Lung microvascular endothelial cell (primary cell): Measurements from ENCODE around the gene VWA2. TPM values are rescaled to one million over a fixed set of nuclear protein-coding genes. Genes with fewer than 3 reads are reported as not detected.

Experiments
- DNase-seq, 2 donors: peaks; one replicate each; pipeline versions ENCODE4 v3.0.0 to v3.0.0-alpha.2; 2010; ENCODE audit warnings: low read depth in 2 of 2
- total RNA-seq: library from RNA; depleted of rRNA; stranded (reverse); fragments of >200 nt; gene quantifications from 2 replicates; pipeline ENCODE4 v1.2.1, GENCODE V29; 2014

The VWA2 gene
- total RNA-seq, 1 donor from 2014 or later, result not detected

DNA sequence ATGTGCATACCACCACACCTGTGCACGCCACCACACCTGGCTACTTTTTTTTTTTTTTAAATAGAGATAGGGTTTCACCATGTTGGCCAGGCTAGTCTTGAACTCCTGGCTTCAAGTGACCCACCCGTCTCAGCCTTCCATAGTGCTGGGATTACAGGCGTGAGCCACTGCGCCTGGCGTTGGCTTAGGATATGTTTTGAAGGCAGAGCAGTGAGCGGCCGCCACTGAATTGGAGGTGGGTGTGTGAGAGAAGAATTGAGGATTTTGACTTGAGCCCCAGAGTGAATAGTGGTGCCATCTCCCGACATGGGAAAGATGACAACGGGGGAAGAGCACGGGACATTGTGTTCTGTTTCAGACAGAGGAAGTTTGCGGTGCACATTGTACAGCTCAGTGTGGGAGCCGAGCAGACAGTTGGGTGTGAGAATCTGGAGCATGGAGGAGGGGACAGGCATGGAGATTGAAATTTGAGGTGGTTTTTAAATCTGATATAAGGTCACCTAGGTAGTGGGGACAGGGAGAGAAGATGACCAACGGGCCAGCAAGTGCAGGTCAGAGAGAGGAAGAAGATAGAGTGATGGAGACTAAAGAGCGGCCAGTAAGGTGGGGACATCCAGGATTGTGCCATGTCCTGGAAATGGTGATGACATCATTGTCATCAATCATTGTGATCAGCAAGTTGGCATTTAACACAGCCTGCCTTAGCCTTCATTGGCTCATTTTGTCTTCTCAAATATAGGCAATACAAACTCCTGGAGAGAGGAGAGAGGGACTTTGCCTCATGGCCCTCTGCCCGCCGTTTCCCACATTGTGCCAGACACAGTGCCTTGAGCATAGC is 35.8 kb downstream of the VWA2 start:
- no peak for DNase-seq

DNA sequence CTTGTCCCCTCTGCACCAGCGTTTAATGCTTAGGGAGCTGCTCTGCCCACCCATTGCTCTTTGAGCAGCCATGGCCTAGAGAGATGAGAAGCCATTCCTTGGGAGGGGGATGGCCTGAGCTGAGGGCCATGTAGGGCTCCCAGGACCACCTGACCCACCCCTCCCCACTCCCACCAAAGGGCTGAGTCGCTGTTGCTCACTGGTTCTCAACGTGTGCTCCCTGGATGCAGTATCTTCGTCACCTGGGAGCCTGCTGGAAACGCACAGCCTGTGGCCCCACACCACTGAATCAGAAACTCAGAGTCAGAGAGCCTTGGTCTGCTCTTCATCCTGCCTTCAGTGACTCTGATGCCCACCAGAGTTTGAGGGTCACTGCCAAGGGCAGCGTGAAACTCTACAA is 37.0 kb downstream of the VWA2 start:
- no peak for DNase-seq

DNA sequence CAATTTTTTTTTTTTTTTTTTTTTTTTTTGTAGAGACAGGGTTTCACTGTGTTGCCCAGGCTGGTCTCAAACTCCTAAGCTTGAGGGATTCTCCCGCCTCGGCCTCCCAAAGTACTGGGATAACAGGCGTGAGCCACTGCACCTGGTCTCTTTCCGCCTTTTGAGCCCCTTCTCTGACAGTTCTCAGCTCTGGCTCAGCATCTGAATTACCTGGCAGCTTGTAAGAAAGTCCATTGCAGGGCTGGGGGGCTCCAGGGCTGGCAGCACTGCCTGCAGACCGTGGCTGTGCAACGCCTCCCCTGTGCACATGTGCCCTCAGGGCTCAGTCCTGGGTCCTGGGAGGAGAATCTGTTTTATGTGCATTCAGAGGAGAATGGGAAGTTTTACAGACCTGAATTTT is 37.6 kb downstream of the VWA2 start:
- DNase-seq, result no peak

DNA sequence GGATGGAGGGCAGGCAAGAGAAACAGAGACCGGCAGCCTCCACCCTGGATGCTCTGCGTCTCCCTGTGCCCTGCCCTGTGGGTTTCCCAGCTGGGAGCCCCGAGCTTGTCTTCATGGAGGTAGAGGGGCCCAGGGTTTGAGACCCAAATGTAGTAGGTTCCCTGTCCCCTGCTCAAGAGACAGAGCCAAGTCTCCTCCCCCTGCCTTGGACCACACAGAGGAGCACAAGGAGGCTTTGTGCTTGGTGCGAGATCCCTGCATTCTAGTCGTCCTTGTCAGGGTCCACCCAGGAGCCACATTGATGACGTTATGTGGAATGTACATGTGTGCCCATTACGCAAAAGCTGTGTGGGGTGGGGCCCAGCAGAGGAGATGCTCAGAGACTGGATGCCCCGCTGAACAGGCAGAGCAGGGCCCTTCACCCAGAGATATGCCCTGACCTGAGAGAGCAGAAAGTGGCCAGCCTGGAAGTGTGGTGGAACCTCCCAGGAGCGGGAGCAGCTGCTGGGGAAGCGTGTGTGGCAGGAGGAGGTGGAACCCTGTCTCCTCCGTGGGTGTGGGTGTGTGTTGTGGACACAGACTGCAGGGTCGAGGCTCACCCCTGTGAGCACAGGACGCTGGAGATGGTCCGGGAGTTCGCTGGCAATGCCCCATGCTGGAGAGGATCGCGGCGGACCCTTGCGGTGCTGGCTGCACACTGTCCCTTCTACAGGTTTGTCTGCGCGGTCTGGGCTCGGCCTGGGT is 39.3 kb downstream of the VWA2 start:
- DNase-seq, result no peak

DNA sequence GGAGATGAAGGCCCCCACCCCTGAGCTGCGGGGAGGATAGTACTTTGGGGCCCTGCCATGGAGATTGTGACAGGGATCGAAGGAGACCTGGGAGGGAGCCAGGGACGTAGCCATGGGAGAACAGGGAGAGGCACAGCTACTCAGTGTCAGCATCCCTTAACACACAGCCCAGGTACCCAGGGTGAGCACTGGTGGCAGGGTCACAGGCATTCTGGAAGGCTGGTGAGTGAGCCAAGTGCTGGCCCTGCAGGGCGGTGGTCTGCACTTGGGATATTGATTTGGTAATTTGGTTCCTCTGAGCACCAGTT is 39.8 kb downstream of the VWA2 start:
- DNase-seq, result no peak

DNA sequence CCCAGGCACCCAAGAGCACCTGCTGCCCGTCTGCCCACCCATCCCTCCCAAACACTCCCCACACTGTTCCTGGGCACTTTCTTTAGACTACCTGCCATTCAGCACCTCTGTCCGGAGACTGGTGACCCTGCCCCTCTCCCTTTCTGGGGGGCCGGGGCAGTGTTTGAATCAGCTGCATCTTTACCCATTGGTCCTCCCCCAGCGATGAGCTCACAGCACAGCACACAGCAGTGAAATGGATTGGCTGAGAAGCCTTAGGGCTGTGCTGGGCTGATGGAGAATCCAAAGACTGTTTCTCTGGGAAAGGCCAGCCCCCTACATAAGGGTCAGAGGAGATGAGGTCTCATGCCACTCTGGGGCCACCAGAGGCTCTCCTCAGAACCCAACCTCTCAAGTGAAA is 40.2 kb downstream of the VWA2 start:
- no peak for DNase-seq

DNA sequence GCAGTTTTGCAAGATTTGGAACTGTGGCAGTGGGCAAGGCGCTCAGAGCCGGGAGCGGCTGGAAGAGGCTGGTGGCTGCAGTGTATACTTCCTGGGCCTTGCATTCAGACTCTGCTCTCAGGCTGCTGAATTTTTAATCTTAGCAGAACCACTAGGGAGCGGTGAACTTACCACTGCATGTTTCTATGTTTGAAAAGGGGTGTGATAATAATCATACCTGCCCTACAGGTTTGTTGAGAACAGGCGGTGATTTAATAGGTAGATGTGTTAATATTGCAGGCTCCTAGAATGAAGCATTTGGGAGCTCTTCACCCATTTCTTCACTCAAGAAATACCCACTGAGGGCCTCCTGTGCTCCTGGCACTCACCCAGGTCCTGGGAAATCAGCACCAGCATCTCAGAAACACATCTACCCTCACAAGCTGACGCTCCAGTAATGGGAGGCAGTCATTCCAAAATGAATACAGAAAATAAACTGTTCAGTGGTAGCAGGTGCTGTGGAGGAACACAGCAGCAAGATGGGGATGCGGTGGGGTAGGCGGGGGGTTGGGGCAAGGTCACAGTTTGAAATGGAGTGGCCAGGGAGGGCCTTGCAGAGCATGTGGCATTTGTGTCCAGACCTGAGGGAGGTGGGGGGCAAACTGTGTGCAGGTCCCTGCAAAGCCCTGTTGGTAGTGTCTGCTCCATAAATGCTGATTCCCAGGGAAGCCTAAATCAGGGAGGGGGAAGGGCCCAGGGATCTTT is 41.0 kb downstream of the VWA2 start:
- DNase-seq, result no peak

DNA sequence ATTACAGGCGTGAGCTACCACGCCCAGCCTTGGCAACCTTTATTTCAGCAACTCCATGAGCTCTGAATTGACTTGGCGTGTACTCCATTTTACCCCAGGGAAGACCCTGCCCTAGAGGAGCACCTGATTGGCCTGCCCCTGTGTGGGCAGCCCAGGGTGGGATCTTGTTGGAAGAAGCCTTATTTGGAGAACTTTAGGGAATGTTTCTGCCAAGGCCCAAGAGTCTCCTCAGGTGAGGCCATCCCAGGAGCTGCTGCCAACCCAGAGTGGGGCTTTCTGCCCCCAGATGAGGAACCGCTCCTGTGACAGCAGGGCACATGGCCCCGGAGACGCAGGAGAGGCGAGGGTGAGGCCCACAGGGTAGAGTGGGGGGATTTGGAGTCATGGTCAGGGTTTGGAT is 42.0 kb downstream of the VWA2 start:
- DNase-seq, result no peak

DNA sequence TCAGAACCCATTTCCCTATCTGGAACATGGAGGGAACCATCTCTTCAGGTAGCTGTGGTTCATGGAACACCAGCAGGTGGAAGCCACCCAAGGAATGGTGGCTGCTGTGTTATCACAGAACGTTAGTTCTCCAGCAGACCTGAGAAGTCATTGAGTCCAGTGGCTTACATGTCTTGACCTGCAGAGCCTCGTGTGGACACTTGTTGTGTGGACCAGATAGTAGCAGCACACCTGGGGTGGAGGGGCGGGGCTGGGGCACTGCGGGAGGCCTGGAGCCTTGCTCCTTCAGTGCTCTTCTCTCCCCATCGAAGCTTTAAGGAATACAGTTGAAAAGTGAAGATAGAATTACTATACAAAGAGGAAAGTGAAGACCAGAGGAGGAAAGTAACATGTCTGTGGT is 42.4 kb downstream of the VWA2 start:
- DNase-seq, result no peak

DNA sequence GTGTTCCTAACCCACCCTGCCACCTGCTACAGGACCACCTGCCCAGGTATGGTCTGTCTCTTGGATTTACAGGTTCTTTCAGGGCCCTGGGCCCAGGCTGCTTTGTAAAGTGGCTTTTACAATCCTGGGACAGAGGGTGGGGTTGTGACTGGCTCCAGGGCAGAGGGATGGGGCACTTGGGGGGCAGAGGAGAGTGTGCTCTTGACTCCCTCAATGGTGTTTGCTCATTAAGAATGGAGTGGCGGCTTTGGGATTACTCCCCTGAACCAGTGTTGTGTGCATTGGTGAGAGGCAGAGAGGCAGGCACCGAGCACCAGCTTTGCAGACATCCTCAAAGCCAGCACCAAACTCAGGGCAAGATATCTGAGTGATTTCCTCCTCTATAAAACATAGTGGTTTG is 43.5 kb downstream of the VWA2 start:
- no peak for DNase-seq

DNA sequence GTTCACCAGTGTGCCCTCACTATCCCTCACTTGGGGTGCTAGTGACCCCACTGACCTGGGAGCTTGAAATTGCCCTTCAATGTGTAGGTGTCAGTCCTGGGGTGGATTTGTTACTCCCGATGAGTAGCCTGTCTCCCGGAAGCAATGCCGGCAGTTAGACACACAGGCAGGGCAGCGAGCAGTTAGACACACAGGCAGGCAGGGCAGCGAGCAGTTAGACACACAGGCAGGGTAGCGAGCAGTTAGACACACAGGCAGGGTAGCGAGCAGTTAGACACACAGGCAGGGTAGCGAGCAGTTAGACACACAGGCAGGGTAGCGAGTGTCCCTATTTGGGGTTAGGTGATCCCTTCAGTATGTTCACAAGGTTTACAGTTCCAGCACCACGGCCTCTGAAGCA is 44.0 kb downstream of the VWA2 start:
- DNase-seq, result no peak

DNA sequence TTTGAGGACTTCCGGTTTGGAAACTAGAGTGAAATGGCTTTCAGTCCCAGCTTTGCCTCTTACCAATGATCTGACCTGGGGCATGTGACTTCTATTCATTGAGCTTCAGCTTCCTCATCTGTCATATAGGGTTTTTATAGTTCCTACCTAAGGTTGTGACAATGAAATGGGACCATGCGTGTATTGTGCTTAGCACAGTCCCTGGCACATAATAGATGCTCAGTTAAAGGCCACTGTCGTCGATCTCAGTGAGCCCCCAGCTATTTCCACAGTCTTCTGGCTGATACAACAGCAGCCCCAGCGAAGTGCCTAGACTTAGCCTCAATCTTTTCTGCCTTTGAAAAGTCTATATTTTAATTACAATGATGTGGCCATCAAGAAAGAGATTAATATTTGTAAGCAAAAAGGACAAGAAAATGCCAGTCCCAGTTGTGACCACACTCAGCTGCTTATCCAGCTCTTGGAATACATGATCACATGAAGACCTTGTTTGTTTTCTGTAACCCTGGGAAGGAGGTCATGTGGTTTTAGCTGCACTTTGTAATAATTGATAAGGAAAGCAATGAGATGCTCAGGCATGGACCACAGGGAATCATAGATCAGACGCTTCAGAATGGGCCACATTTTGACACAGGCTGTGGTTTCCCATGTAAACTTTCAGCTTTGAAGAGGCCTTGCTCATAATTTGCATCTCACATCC is 44.6 kb downstream of the VWA2 start:
- DNase-seq, result no peak

DNA sequence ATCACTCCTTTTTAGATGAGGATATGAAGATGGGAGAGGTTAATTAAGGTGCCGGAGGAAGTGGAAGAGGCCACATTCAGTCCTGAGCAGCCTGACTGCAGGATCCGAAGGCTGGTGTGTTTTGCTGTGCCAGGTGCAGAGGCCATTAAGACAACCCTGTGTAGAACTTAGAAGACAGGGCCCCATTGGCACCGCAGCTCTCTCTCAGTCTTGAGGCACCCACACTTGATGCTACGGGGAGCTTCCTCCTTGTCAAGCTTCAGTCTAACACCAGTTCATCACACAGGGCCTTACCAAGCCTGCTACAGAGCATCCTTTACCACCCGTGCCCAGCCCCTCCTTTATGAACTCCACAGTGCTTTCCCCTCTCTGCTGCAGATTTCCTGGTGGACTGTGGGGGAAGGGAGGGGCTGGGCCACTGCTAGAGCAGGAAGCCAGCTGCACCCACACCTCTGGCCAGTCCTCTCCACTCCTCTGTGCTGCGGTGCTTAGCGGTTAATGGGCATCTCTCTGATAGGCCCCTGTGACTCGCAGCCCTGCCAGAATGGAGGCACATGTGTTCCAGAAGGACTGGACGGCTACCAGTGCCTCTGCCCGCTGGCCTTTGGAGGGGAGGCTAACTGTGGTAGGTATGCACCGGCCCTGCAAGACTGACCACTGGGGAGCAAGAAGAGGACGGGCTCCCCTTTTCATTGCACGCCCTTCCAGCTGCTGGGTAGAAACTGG is 45.5 kb downstream of the VWA2 start:
- DNase-seq, result no peak

DNA sequence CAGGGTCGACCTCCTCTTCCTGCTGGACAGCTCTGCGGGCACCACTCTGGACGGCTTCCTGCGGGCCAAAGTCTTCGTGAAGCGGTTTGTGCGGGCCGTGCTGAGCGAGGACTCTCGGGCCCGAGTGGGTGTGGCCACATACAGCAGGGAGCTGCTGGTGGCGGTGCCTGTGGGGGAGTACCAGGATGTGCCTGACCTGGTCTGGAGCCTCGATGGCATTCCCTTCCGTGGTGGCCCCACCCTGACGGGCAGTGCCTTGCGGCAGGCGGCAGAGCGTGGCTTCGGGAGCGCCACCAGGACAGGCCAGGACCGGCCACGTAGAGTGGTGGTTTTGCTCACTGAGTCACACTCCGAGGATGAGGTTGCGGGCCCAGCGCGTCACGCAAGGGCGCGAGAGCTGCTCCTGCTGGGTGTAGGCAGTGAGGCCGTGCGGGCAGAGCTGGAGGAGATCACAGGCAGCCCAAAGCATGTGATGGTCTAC is 46.9 kb downstream of the VWA2 start:
- DNase-seq, result no peak

DNA sequence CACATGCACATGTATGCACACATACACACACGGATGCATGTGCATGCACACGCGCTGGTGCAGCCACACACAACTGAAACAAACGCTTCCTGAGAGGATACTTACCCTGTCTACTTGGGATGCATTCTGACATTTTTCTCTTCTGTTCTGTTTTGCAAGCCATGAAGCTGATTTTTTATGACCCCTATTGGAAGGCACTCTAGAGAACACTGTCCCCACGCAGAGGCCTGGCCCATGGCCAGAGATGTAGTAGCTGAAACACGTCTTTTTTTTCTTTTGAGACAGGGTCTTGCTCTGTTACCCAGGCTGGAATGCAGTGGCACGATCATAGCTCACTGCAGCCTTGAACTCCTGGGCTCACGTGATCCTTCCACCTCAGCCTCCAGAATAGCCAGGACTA is 47.9 kb downstream of the VWA2 start:
- DNase-seq, result no peak

DNA sequence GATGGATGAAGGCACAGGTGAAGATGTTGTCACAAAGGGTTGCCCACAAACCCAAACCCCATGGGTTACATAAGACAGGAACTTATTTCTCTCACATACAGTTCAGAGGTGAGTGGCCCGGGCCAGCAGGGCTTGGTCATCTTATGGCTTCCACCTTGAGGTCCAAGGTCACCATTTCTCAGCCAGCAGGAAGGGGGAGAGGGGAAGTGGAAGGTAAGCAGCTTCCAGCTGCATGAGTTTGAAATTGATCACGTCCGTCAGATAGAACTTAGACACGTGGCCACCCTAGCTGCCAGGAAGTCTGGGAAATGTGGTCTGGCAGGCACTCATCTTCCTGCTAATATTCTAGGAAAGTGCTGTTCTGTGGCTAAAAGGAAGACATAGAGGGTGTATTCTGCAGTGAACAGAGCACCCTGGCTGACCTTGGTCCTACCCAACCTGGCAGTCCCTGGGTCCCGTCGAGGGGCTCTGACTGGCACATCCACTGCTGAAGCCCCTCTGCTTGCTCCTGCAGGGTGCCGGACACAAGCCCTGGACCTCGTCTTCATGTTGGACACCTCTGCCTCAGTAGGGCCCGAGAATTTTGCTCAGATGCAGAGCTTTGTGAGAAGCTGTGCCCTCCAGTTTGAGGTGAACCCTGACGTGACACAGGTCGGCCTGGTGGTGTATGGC is 49.5 kb downstream of the VWA2 start:
- peak in 1 of 2 donors; percentile 27 for DNase-seq

DNA sequence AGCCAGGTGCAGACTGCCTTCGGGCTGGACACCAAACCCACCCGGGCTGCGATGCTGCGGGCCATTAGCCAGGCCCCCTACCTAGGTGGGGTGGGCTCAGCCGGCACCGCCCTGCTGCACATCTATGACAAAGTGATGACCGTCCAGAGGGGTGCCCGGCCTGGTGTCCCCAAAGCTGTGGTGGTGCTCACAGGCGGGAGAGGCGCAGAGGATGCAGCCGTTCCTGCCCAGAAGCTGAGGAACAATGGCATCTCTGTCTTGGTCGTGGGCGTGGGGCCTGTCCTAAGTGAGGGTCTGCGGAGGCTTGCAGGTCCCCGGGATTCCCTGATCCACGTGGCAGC is 50.0 kb downstream of the VWA2 start:
- DNase-seq, result no peak

DNA sequence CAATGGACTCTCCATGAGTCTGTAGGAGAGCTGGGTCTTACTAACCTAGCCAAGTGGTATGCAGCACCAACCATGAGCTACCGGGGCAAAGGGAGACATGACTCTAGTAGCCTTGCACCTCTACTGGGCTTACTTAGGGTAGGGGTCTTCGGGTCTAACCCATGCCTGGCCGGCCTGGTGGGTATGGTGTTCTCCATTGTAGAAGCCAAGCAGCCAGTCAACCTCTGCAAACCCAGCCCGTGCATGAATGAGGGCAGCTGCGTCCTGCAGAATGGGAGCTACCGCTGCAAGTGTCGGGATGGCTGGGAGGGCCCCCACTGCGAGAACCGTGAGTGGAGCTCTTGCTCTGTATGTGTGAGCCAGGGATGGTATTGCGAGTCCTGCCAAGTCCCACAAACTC is 51.0 kb downstream of the VWA2 start:
- DNase-seq, result no peak

DNA sequence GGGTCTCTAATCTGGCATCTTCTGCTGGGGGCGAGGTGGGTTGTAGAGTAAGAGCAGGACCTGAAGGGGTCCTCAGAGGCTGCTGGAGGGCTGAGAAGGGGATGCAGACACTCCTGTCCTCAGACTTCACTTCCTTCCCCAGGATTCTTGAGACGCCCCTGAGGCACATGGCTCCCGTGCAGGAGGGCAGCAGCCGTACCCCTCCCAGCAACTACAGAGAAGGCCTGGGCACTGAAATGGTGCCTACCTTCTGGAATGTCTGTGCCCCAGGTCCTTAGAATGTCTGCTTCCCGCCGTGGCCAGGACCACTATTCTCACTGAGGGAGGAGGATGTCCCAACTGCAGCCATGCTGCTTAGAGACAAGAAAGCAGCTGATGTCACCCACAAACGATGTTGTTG is 52.0 kb downstream of the VWA2 start:
- DNase-seq, result no peak

DNA sequence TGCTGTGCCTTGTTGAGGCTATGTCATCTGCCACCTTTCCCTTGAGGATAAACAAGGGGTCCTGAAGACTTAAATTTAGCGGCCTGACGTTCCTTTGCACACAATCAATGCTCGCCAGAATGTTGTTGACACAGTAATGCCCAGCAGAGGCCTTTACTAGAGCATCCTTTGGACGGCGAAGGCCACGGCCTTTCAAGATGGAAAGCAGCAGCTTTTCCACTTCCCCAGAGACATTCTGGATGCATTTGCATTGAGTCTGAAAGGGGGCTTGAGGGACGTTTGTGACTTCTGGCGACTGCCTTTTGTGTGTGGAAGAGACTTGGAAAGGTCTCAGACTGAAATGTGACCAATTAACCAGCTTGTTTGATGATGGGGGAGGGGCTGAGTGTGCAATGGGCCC is 52.5 kb downstream of the VWA2 start:
- DNase-seq, result no peak

DNA sequence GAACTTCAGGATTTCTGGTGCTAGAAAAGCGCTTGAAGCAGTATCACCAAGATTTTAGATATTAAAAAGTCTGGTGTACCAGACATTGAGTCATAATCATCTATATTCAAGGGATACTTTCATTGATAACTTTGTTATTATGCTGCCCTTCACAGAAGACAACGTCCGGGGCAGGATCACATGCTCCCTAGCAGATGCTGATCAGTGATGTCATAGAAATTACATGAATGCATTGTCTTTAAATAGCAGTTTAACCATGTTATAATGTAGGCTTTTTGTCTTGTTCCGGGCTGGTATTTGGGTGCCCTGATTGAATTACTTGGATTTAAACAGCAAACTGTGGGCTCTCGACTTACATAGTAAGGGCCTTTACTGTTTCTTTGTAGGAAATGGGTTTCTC is 54.0 kb downstream of the VWA2 start:
- DNase-seq, result no peak
